HCT116 (cell line): Measurements from ENCODE around the gene ZNF302. TPM values are rescaled to one million over a fixed set of nuclear protein-coding genes. Genes with fewer than 3 reads are reported as not detected.

Source experiments
- ATAC-seq: fragments of 200-7000 bp; cut with Tn5 transposase; 2 replicates; pipeline ENCODE4 v1.9.1; 2020; ENCODE audit warnings: mild to moderate bottlenecking, moderate library complexity
- BruUV-seq: library from RNA; stranded (reverse); fragments of 400-500 nt; replicated peaks from 2 replicates; lab custom pipeline; 2021; lab: Mats Ljungman, UMichigan
- CTCF ChIA-PET: fragments of 300-600 bp; sonication (Branson Sonifier 250); formaldehyde crosslinking; loops from one replicate; lab custom pipeline; 2021; ENCODE audit warnings: antibody characterized with exemption; lab: Charles Lee
- POLR2A ChIA-PET: fragments of 300-600, 350-600 bp; sonication (Branson Sonifier 250); formaldehyde crosslinking; loops from one replicate; lab custom pipeline; 2021; ENCODE audit warnings: antibody characterized with exemption; lab: Charles Lee
- RAD21 ChIA-PET, 2 experiments: fragments of 300-600 bp; sonication (Branson Sonifier 250); formaldehyde crosslinking; loops; one replicate each; lab custom pipeline; 2023; ENCODE audit warnings: low total read pairs in 2 of 2; ENCODE audit not compliant: uncharacterized antibody in 2 of 2, unreplicated experiment in 2 of 2, low non-redundant PET in 1 of 2; lab: Charles Lee
- DNase-seq: peaks from one replicate; pipeline ENCODE4 v3.0.0-alpha.2; 2010; ENCODE audit warnings: low read depth, low spot score
- H2AFZ ChIP-seq: fragments of 200-600 bp; shearing (Covaris generic), sonication (generic); 2 replicates; pipeline ENCODE4 v1.6.1; 2017; ENCODE audit warnings: low read depth, mixed run types, mixed read lengths, antibody characterized with exemption, low read length; ENCODE audit not compliant: poor library complexity, severe bottlenecking
- H3K27ac ChIP-seq: 2 replicates; pipeline ENCODE4 v1.5.1; 2012; ENCODE audit warnings: low read depth, low read length
- H3K27me3 ChIP-seq: fragments of 200-600 bp; sonication (generic); 2 replicates; pipeline ENCODE4 v1.6.1; 2016; ENCODE audit warnings: mixed run types, low read length, mixed read lengths; ENCODE audit not compliant: insufficient read depth
- H3K36me3 ChIP-seq, 2 experiments: fragments of 200-500 bp in 1 of 2; fragments of 200-600 bp in 1 of 2; sonication (Bioruptor generic) in 1 of 2; sonication (generic) in 1 of 2; 2 replicates each; pipeline versions ENCODE4 v1.5.1 to v1.6.1; 2014 to 2016; ENCODE audit warnings: low read length in 2 of 2, inconsistent platforms in 1 of 2, mixed read lengths in 1 of 2, mixed run types in 1 of 2; ENCODE audit not compliant: insufficient read depth in 2 of 2, control insufficient read depth in 1 of 2
- H3K4me1 ChIP-seq, 2 experiments: fragments of 200-600 bp in 1 of 2; sonication (generic) in 1 of 2; 2 replicates each; pipeline versions ENCODE4 v1.5.1 to v1.6.1; 2012 to 2017; ENCODE audit warnings: low read length in 2 of 2, inconsistent platforms in 1 of 2, mild to moderate bottlenecking in 1 of 2, mixed read lengths in 1 of 2, mixed run types in 1 of 2, moderate library complexity in 1 of 2; ENCODE audit not compliant: insufficient read depth in 2 of 2, control insufficient read depth in 1 of 2
- H3K4me2 ChIP-seq: fragments of 200-600 bp; sonication (generic); 2 replicates; pipeline ENCODE4 v1.6.1; 2017; ENCODE audit warnings: mixed run types, low read length, mixed read lengths
- H3K4me3 ChIP-seq, 2 experiments: fragments of 200-600 bp in 1 of 2; sonication (generic) in 1 of 2; replicated peaks in 1 of 2; 2 replicates each; pipeline ENCODE4 v1.5.1; 2011 to 2016; ENCODE audit warnings: low read length in 2 of 2, control low read depth in 1 of 2, low read depth in 1 of 2, mild to moderate bottlenecking in 1 of 2, mixed read lengths in 1 of 2, mixed run types in 1 of 2
- H3K79me2 ChIP-seq: fragments of 200-600 bp; sonication (generic); 2 replicates; pipeline ENCODE4 v1.6.1; 2017; ENCODE audit warnings: mild to moderate bottlenecking, mixed run types, low read length, moderate library complexity, mixed read lengths; ENCODE audit not compliant: insufficient read depth
- H3K9ac ChIP-seq: fragments of 200-600 bp; sonication (generic); 2 replicates; pipeline ENCODE4 v1.6.1; 2016; ENCODE audit warnings: low read length, mixed read lengths
- H3K9me2 ChIP-seq: fragments of 200-600 bp; sonication (generic), shearing (Covaris generic); 2 replicates; pipeline ENCODE4 v1.6.1; 2017; ENCODE audit warnings: mixed run types, mild to moderate bottlenecking, moderate library complexity; ENCODE audit not compliant: insufficient read depth
- H3K9me3 ChIP-seq, 2 experiments: fragments of 200-500 bp in 1 of 2; fragments of 200-600 bp in 1 of 2; sonication (Bioruptor generic) in 1 of 2; sonication (generic) in 1 of 2; 2 replicates each; pipeline ENCODE4 v1.6.1; 2014 to 2017; ENCODE audit warnings: low read length in 2 of 2, mixed read lengths in 2 of 2, inconsistent platforms in 1 of 2, low read depth in 1 of 2, mild to moderate bottlenecking in 1 of 2, mixed run types in 1 of 2, moderate library complexity in 1 of 2; ENCODE audit not compliant: control insufficient read depth in 1 of 2, insufficient read depth in 1 of 2
- H4K20me1 ChIP-seq: fragments of 200-600 bp; sonication (generic), shearing (Covaris generic); 2 replicates; pipeline ENCODE4 v1.6.1; 2017; ENCODE audit warnings: mixed run types, mild to moderate bottlenecking, moderate library complexity; ENCODE audit not compliant: insufficient read depth
- CTCF ChIP-seq, 3 experiments: fragments of 200-600 bp in 1 of 3; sonication (generic) in 1 of 3; IDR thresholded peaks in 2 of 3; conservative IDR thresholded peaks in 1 of 3; 2 replicates each; pipeline ENCODE4 v1.5.1; 2012 to 2017; ENCODE audit warnings: low read depth in 2 of 3, low read length in 2 of 3, antibody characterized with exemption in 1 of 3, borderline replicate concordance in 1 of 3, control low read depth in 1 of 3, mild to moderate bottlenecking in 1 of 3, mixed read lengths in 1 of 3, mixed run types in 1 of 3, moderate library complexity in 1 of 3; ENCODE audit not compliant: insufficient read depth in 1 of 3
- ELF1 ChIP-seq: IDR thresholded peaks from 2 replicates; pipeline ENCODE4 v1.6.1; 2012; ENCODE audit warnings: low read depth, borderline replicate concordance
- EZH2phosphoT487 ChIP-seq: fragments of 200-600 bp; IDR thresholded peaks from 2 replicates; pipeline ENCODE4 v1.6.1; 2018; ENCODE audit warnings: antibody characterized with exemption, borderline replicate concordance
- FOSL1 ChIP-seq: IDR thresholded peaks from 2 replicates; pipeline ENCODE4 v1.6.1; 2012; ENCODE audit warnings: low read depth
- MAX ChIP-seq: IDR thresholded peaks from 2 replicates; pipeline ENCODE4 v1.6.1; 2012
- POLR2AphosphoS5 ChIP-seq: IDR thresholded peaks from 2 replicates; pipeline ENCODE4 v1.6.1; 2011; ENCODE audit warnings: mild to moderate bottlenecking, low read depth, low read length, moderate library complexity
- RAD21 ChIP-seq: IDR thresholded peaks from 2 replicates; pipeline ENCODE4 v1.6.1; 2012; ENCODE audit warnings: low read depth, mild to moderate bottlenecking
- REST ChIP-seq: IDR thresholded peaks from 2 replicates; pipeline ENCODE4 v1.6.1; 2012; ENCODE audit warnings: low read depth
- SIN3A ChIP-seq: IDR thresholded peaks from 2 replicates; pipeline ENCODE4 v1.6.1; 2012; ENCODE audit warnings: low read depth
- SRF ChIP-seq: IDR thresholded peaks from 2 replicates; pipeline ENCODE4 v1.6.1; 2012; ENCODE audit warnings: low read depth
- TCF7L2 ChIP-seq: IDR thresholded peaks from 2 replicates; pipeline ENCODE4 v1.7.0; 2011; ENCODE audit warnings: borderline replicate concordance, inconsistent platforms; ENCODE audit not compliant: insufficient read depth, insufficient read length; ENCODE audit errors: extremely low read depth
- ZFX ChIP-seq: fragments of 450-650 bp; IDR thresholded peaks from 2 replicates; pipeline ENCODE4 v1.6.1; 2017
- ZNF274 ChIP-seq: fragments of 200-500 bp; sonication (Bioruptor generic); IDR thresholded peaks from 2 replicates; pipeline ENCODE4 v1.6.1; 2014; ENCODE audit warnings: mild to moderate bottlenecking, low read depth, low read length, inconsistent platforms
- intact Hi-C: fragments of 100-400 bp; cut with micrococcal nuclease; formaldehyde crosslinking; loops from 2 replicates; pipeline ENCODE4 v1.10.0; 2022
- total RNA-seq: library from RNA; stranded (reverse); gene quantifications from one replicate; pipeline ENCODE4 v1.2.1, GENCODE V29; 2021; ENCODE audit not compliant: unreplicated experiment

Gene ZNF302
- total RNA-seq, 1 experiment from 2014 or later, result 9.9 TPM

GRCh38 chr19:34731964-34732363 lies 54.5 kb downstream of the ZNF302 start:
- H3K9me3 ChIP-seq, result peaks cover 0 to 4% of the 10 kb centered on the region in 2 experiments; a peak in 1 of 4 replicates
- no peak overlapping the region for H3K27ac ChIP-seq
- RAD21 ChIA-PET, result no interaction called here
- intact Hi-C loops, result no loop called here
- no peak for TF ChIP-seq FOSL1
- TF ChIP-seq CTCF (IDR thresholded peaks at IDR 0.05 in 2 of 3, conservative IDR thresholded peaks at IDR 0.05 in 1 of 3; ENCODE audit: borderline replicate concordance in 1 of 3, insufficient read depth in 1 of 3, low read depth in 2 of 3, low read length in 2 of 3), result no peak
- POLR2A ChIA-PET, result no interaction called here
- H3K9ac ChIP-seq, result no peak overlapping the region
- CTCF ChIA-PET, result no interaction called here
- H3K4me1 ChIP-seq, result peaks cover 4 to 17% of the 10 kb centered on the region in 2 experiments; a peak in 2 of 4 replicates
- ATAC-seq (no peak), DNase-seq (no peak)
- H4K20me1 ChIP-seq, result no peaks in the 10 kb centered on the region
- no peak overlapping the region for H2AFZ ChIP-seq
- H3K36me3 ChIP-seq, result no peaks in the 10 kb centered on the region
- no peaks in the 10 kb centered on the region for H3K9me2 ChIP-seq
- H3K4me2 ChIP-seq, result no peak overlapping the region
- peaks cover 8% of the 10 kb centered on the region; the same call in 1 of the 2 replicates for H3K27me3 ChIP-seq
- H3K79me2 ChIP-seq, result no peaks in the 10 kb centered on the region
- no TSS peak for BruUV-seq
- no peak overlapping the region for H3K4me3 ChIP-seq

GRCh38 chr19:34732612-34733211 lies 55.2 kb downstream of the ZNF302 start:
- Histone ChIP-seq H3K27ac (peak overlapping the region; percentile 72), H3K4me3 (peak overlapping the region; percentile 50 to 70), H3K4me2 (peak overlapping the region; percentile 93), H3K4me1 (peaks cover 4 to 17% of the 10 kb centered on the region in 2 experiments; a peak in 2 of 4 replicates), H3K9ac (no peak overlapping the region), H2AFZ (no peak overlapping the region), H3K9me2 (no peaks in the 10 kb centered on the region), H3K36me3 (no peaks in the 10 kb centered on the region), H3K79me2 (no peaks in the 10 kb centered on the region), H4K20me1 (no peaks in the 10 kb centered on the region), H3K27me3 (peaks cover 6% of the 10 kb centered on the region; the same call in 1 of the 2 replicates), H3K9me3 (peaks cover 0 to 4% of the 10 kb centered on the region in 2 experiments; a peak in 1 of 4 replicates)
- BruUV-seq, result no TSS peak
- ChIA-PET CTCF (interaction anchor here (1.2 kb wide), 1 partner anchor 20 kb away, joined by 4 read pairs; no protein-coding TSS in a partner anchor), POLR2A (no interaction called here), RAD21 (interaction anchor here in 1 of 2 experiments (0.7 kb wide), 1 partner anchor 12 kb away, joined by 3 read pairs; no protein-coding TSS in a partner anchor)
- intact Hi-C loops, result loop anchor here (1.0 kb wide), 1 partner anchor 55 kb away; the partner anchor contains the start of genes SCGB2B2 and ZNF302
- DNase-seq, result no peak
- no peak for ATAC-seq
- TF ChIP-seq RAD21, result no peak
- TF ChIP-seq ZFX, result no peak
- TF ChIP-seq MAX, result no peak
- TF ChIP-seq TCF7L2, result no peak
- TF ChIP-seq EZH2phosphoT487, result no peak
- TF ChIP-seq ZNF274, result no peak
- no peak for TF ChIP-seq REST
- no peak for TF ChIP-seq ELF1
- TF ChIP-seq SIN3A, result no peak
- TF ChIP-seq POLR2AphosphoS5, result no peak
- no peak for TF ChIP-seq SRF
